Upper lobe of right lung (tissue), 1 donor: ENCODE measurements around the gene PFKP. TPM values are rescaled to one million over a fixed set of nuclear protein-coding genes. Genes with fewer than 3 reads are reported as not detected.

Source experiments
- ATAC-seq: fragments of 200-7000 bp; cut with Tn5 transposase; one replicate; pipeline ENCODE4 v1.9.1; 2020; ENCODE audit warnings: mild to moderate bottlenecking, moderate library complexity
- DNase-seq: peaks from one replicate; pipeline ENCODE4 v3.0.0-alpha.2; 2020
- H3K27ac ChIP-seq: fragments of 200-600 bp; one replicate; pipeline ENCODE4 v1.8.0; 2022
- H3K27me3 ChIP-seq: fragments of 200-600 bp; one replicate; pipeline ENCODE4 v1.8.0; 2022; ENCODE audit warnings: mild to moderate bottlenecking
- H3K36me3 ChIP-seq: fragments of 200-600 bp; one replicate; pipeline ENCODE4 v1.8.0; 2022
- H3K4me1 ChIP-seq: fragments of 200-600 bp; one replicate; pipeline ENCODE4 v1.8.0; 2022
- H3K4me3 ChIP-seq: fragments of 200-600 bp; one replicate; pipeline ENCODE4 v1.8.0; 2022; ENCODE audit warnings: mild to moderate bottlenecking
- H3K9me3 ChIP-seq: fragments of 200-600 bp; one replicate; pipeline ENCODE4 v1.8.0; 2022
- CTCF ChIP-seq: fragments of 200-600 bp; IDR thresholded peaks from one replicate; pipeline ENCODE4 v1.8.0; 2022; ENCODE audit warnings: antibody characterized with exemption
- intact Hi-C: fragments of 100-400 bp; cut with DNase I; formaldehyde crosslinking; loops from one replicate; pipeline ENCODE4 v1.11.0; 2022
- total RNA-seq: library from RNA; stranded (reverse); fragmentation: NEBNext Ultra II Directional; extraction: Animal tissue kit (Norgen Biotek cat#: 25700); gene quantifications from one replicate; pipeline ENCODE4 v1.2.1, GENCODE V29; 2021
- donor health status: DM: no; HTN: yes; CAD: no; lungs with severe emphysema.

Gene PFKP
- total RNA-seq, 1 donor from 2014 or later = 29.3 TPM

- Histone ChIP-seq H3K27me3 (no peaks in the 10 kb centered on the region), H3K4me3 (no peak overlapping the region), H3K36me3 (peaks cover 56% of the 10 kb centered on the region), H3K9me3 (no peaks in the 10 kb centered on the region), H3K4me1 (no peaks in the 10 kb centered on the region), H3K27ac (no peak overlapping the region)
- DNase-seq = no peak
- intact Hi-C loops = no loop called here
- TF ChIP-seq CTCF = no peak
- ATAC-seq = no peak
Observed at GRCh38 chr10:3132036-3133025, 65.0 kb downstream of the PFKP start.

- H3K4me3 ChIP-seq = no peak overlapping the region
- H3K27ac ChIP-seq = no peak overlapping the region
- H3K27me3 ChIP-seq = no peaks in the 10 kb centered on the region
- TF ChIP-seq CTCF = no peak
- no peak for DNase-seq
- no peaks in the 10 kb centered on the region for H3K4me1 ChIP-seq
- intact Hi-C loops = no loop called here
- no peak for ATAC-seq
- peaks cover 72% of the 10 kb centered on the region for H3K36me3 ChIP-seq
- H3K9me3 ChIP-seq = no peaks in the 10 kb centered on the region
Observed at GRCh38 chr10:3133948-3134347, 66.6 kb downstream of the PFKP start.

GRCh38 chr10:3135006-3135405 lies 67.7 kb downstream of the PFKP start:
- intact Hi-C loops = no loop called here
- no peak for ATAC-seq
- Histone ChIP-seq H3K9me3 (no peaks in the 10 kb centered on the region), H3K36me3 (peaks cover 82% of the 10 kb centered on the region), H3K4me3 (no peak overlapping the region), H3K27me3 (no peaks in the 10 kb centered on the region), H3K27ac (no peak overlapping the region), H3K4me1 (no peaks in the 10 kb centered on the region)
- TF ChIP-seq CTCF = no peak
- DNase-seq = no peak

- no peaks in the 10 kb centered on the region for H3K27me3 ChIP-seq
- ATAC-seq (peak; percentile 45), DNase-seq (no peak)
- no peaks in the 10 kb centered on the region for H3K9me3 ChIP-seq
- H3K36me3 ChIP-seq = peaks cover 96% of the 10 kb centered on the region
- TF ChIP-seq CTCF = no peak
- H3K4me3 ChIP-seq = no peak overlapping the region
- no peaks in the 10 kb centered on the region for H3K4me1 ChIP-seq
- H3K27ac ChIP-seq = no peak overlapping the region
- intact Hi-C loops = no loop called here
Observed at GRCh38 chr10:3136336-3136735, 69.0 kb downstream of the PFKP start.

GRCh38 chr10:3136763-3137611 lies 69.6 kb downstream of the PFKP start:
- Histone ChIP-seq H3K9me3 (no peaks in the 10 kb centered on the region), H3K4me3 (no peak overlapping the region), H3K4me1 (no peaks in the 10 kb centered on the region), H3K36me3 (peaks cover 98% of the 10 kb centered on the region), H3K27ac (no peak overlapping the region), H3K27me3 (no peaks in the 10 kb centered on the region)
- DNase-seq = no peak
- no peak for TF ChIP-seq CTCF
- peak; percentile 38 for ATAC-seq
- intact Hi-C loops = no loop called here
